ENCODE measurements around the gene TEX264.

DNA sequence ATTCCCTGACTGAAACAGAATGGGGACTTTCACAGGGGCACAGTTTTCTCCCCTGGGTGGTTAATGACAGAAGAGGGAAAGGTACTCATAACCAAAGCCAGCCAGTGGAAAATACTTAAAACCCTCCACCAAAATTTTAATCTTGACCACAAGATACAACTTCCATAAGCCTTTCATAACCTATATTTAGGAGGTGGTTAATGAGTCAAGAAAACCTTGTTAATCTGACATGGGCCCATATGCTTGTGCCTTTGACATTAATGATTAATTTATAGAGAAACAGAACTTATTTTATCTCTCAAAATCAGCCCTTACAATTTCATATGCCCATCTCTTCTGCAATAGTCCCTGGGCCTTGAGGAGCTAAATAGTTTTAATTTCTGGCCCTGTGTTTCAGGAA lies 76.8 kb downstream of the TEX264 start:
- TF ChIP-seq POLR2A (IDR thresholded peaks at IDR 0.05; ENCODE audit: insufficient read depth in 1 of 2, low read depth in 2 of 2, low read length in 2 of 2) = no peak
- no peak for TF ChIP-seq CREM (IDR thresholded peaks at IDR 0.05)
- TF ChIP-seq CREM (CRISPR knock-in tag; IDR thresholded peaks at IDR 0.05) = no peak
- TF ChIP-seq XRCC5 (optimal IDR thresholded peaks at IDR 0.05; ENCODE audit: low read length) = no peak
- no peak for TF ChIP-seq GTF2F1 (IDR thresholded peaks at IDR 0.05; ENCODE audit: low read length)
- no peak for TF ChIP-seq TP53 (CRISPR knock-in tag; conservative IDR thresholded peaks at IDR 0.05)
- no peak for TF ChIP-seq TAF1 (CRISPR knock-in tag; IDR thresholded peaks at IDR 0.05)
- TF ChIP-seq, protein P1, sequence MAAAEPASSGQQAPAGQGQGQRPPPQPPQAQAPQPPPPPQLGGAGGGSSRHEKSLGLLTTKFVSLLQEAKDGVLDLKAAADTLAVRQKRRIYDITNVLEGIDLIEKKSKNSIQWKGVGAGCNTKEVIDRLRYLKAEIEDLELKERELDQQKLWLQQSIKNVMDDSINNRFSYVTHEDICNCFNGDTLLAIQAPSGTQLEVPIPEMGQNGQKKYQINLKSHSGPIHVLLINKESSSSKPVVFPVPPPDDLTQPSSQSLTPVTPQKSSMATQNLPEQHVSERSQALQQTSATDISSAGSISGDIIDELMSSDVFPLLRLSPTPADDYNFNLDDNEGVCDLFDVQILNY (CRISPR knock-in tag; conservative IDR thresholded peaks at IDR 0.05) = no peak
- TF ChIP-seq SMC3 (IDR thresholded peaks at IDR 0.05; ENCODE audit: low read length) = no peak
- no peak for TF ChIP-seq ZNF451 (CRISPR knock-in tag; IDR thresholded peaks at IDR 0.05)
- TF ChIP-seq, protein P2, sequence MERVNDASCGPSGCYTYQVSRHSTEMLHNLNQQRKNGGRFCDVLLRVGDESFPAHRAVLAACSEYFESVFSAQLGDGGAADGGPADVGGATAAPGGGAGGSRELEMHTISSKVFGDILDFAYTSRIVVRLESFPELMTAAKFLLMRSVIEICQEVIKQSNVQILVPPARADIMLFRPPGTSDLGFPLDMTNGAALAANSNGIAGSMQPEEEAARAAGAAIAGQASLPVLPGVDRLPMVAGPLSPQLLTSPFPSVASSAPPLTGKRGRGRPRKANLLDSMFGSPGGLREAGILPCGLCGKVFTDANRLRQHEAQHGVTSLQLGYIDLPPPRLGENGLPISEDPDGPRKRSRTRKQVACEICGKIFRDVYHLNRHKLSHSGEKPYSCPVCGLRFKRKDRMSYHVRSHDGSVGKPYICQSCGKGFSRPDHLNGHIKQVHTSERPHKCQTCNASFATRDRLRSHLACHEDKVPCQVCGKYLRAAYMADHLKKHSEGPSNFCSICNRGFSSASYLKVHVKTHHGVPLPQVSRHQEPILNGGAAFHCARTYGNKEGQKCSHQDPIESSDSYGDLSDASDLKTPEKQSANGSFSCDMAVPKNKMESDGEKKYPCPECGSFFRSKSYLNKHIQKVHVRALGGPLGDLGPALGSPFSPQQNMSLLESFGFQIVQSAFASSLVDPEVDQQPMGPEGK (CRISPR knock-in tag; IDR thresholded peaks at IDR 0.05) = no peak
- TF ChIP-seq, protein P3, sequence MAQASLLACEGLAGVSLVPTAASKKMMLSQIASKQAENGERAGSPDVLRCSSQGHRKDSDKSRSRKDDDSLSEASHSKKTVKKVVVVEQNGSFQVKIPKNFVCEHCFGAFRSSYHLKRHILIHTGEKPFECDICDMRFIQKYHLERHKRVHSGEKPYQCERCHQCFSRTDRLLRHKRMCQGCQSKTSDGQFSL (CRISPR knock-in tag; IDR thresholded peaks at IDR 0.05) = no peak
- TF ChIP-seq YY1 (IDR thresholded peaks at IDR 0.05; ENCODE audit: insufficient read depth, insufficient replicate concordance, low read depth, low read length) = no peak
- TF ChIP-seq, protein P4, sequence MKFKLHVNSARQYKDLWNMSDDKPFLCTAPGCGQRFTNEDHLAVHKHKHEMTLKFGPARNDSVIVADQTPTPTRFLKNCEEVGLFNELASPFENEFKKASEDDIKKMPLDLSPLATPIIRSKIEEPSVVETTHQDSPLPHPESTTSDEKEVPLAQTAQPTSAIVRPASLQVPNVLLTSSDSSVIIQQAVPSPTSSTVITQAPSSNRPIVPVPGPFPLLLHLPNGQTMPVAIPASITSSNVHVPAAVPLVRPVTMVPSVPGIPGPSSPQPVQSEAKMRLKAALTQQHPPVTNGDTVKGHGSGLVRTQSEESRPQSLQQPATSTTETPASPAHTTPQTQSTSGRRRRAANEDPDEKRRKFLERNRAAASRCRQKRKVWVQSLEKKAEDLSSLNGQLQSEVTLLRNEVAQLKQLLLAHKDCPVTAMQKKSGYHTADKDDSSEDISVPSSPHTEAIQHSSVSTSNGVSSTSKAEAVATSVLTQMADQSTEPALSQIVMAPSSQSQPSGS (CRISPR knock-in tag; IDR thresholded peaks at IDR 0.05) = no peak
- no peak for TF ChIP-seq ZFY (CRISPR knock-in tag; IDR thresholded peaks at IDR 0.05)
